NCI-H2227 (cell line): ENCODE results near the gene CACNA1B.

Experiments
- DNase-seq: peaks from one replicate; lab custom pipeline; 2025; ENCODE audit not compliant: unreplicated experiment; lab: John Stamatoyannopoulos, UW

The CACNA1B gene

GRCh38 chr9:137959641-137960411 is 82.2 kb downstream of the CACNA1B start:
- no peak for DNase-seq

- DNase-seq, result no peak
Observed at GRCh38 chr9:137960496-137960895, 82.9 kb downstream of the CACNA1B start.

GRCh38 chr9:137963525-137963924 is 85.9 kb downstream of the CACNA1B start:
- no peak for DNase-seq

GRCh38 chr9:137965177-137965795 is 87.7 kb downstream of the CACNA1B start:
- no peak for DNase-seq

GRCh38 chr9:137967280-137967953 is 89.8 kb downstream of the CACNA1B start:
- DNase-seq, result no peak

- DNase-seq, result no peak
Observed at GRCh38 chr9:137968235-137968634, 90.7 kb downstream of the CACNA1B start.

GRCh38 chr9:137969008-137969407 is 91.4 kb downstream of the CACNA1B start:
- no peak for DNase-seq

- no peak for DNase-seq
Observed at GRCh38 chr9:137969685-137970084, 92.1 kb downstream of the CACNA1B start.

GRCh38 chr9:137970098-137970497 is 92.5 kb downstream of the CACNA1B start:
- DNase-seq, result no peak

- DNase-seq, result no peak
Observed at GRCh38 chr9:137970686-137971476, 93.3 kb downstream of the CACNA1B start.

- no peak for DNase-seq
Observed at GRCh38 chr9:137971477-137972138, 94.0 kb downstream of the CACNA1B start.

GRCh38 chr9:137972355-137972987 is 94.9 kb downstream of the CACNA1B start:
- no peak for DNase-seq

GRCh38 chr9:137972988-137973470 is 95.4 kb downstream of the CACNA1B start:
- no peak for DNase-seq

GRCh38 chr9:137973829-137974416 is 96.3 kb downstream of the CACNA1B start:
- no peak for DNase-seq

- DNase-seq, result no peak
Observed at GRCh38 chr9:137974746-137975526, 97.4 kb downstream of the CACNA1B start.

- no peak for DNase-seq
Observed at GRCh38 chr9:137975527-137975913, 97.9 kb downstream of the CACNA1B start.

GRCh38 chr9:137975936-137976565 is 98.5 kb downstream of the CACNA1B start:
- DNase-seq, result no peak

- DNase-seq, result no peak
Observed at GRCh38 chr9:137977571-137978261, 100.1 kb downstream of the CACNA1B start.
